ENCODE measurements around the gene GSDME.

GSDME gene

GRCh38 chr7:24769014-24769830 is 12.0 kb upstream of the GSDME start:
- FAIRE-seq, result no peak

- no peak for FAIRE-seq
These were observed 10.8 kb upstream of the GSDME start for GRCh38 chr7:24767878-24768569.

GRCh38 chr7:24764972-24765744 is 7.9 kb upstream of the GSDME start:
- no peak for FAIRE-seq

- FAIRE-seq, result no peak
These were observed 6.7 kb upstream of the GSDME start for GRCh38 chr7:24764011-24764410.

- FAIRE-seq, result no peak
These were observed 6.1 kb upstream of the GSDME start for GRCh38 chr7:24763303-24763901.

- FAIRE-seq, result no peak
These were observed 5.5 kb upstream of the GSDME start for GRCh38 chr7:24762771-24763170.

- FAIRE-seq, result no peak
These were observed 3.7 kb upstream of the GSDME start for GRCh38 chr7:24760968-24761367.

- FAIRE-seq, result no peak
These were observed 515 bp downstream of the GSDME start for GRCh38 chr7:24756545-24757352.

- no peak for FAIRE-seq
These were observed 1.5 kb downstream of the GSDME start for GRCh38 chr7:24755541-24756407.

- FAIRE-seq, result no peak
These were observed 2.3 kb downstream of the GSDME start for GRCh38 chr7:24754906-24755506.

GRCh38 chr7:24752073-24752800 is 5.0 kb downstream of the GSDME start:
- FAIRE-seq, result no peak

GRCh38 chr7:24751484-24751883 is 5.8 kb downstream of the GSDME start:
- no peak for FAIRE-seq

GRCh38 chr7:24750441-24751055 is 6.7 kb downstream of the GSDME start:
- FAIRE-seq, result no peak

GRCh38 chr7:24748521-24748920 is 8.7 kb downstream of the GSDME start:
- no peak for FAIRE-seq

GRCh38 chr7:24745355-24745754 is 11.9 kb downstream of the GSDME start:
- no peak for FAIRE-seq

GRCh38 chr7:24743471-24743870 is 13.8 kb downstream of the GSDME start:
- no peak for FAIRE-seq

- FAIRE-seq, result no peak
These were observed 14.6 kb downstream of the GSDME start for GRCh38 chr7:24742506-24743162.

GRCh38 chr7:24741679-24742505 is 15.4 kb downstream of the GSDME start:
- FAIRE-seq, result no peak
